GM13977 (cell line): Measurements from ENCODE around the gene PCDH1.
A peak's percentile ranks its signal among the peaks of the same experiment; 100 is the strongest.
"Not testable (repeated sequence)": the region's sequence is repeated elsewhere in the genome, so short reads cannot be mapped to it uniquely, and the experiment has no call there.

Source experiments
- DNase-seq: peaks from one replicate; pipeline ENCODE4 v3.0.0; 2012; ENCODE audit warnings: low spot score
- in situ Hi-C: fragments of 300-500 bp; cut with MboI; formaldehyde crosslinking; loops from one replicate; pipeline ENCODE4 v1.12.0; 2022; ENCODE audit warnings: low sequenced_read_pairs, low pct_unique_long_range_greater_than_20kb, mixed read lengths, inconsistent platforms; ENCODE audit not compliant: unreplicated experiment
- TF ChIP-seq, protein P1 (sequence below): IDR thresholded peaks from 2 replicates; pipeline ENCODE4 v1.5.1; 2012; ENCODE audit warnings: mild to moderate bottlenecking, control low read depth; ENCODE audit not compliant: insufficient read depth; ENCODE audit errors: extremely low read depth, missing control alignments

Gene PCDH1

DNA sequence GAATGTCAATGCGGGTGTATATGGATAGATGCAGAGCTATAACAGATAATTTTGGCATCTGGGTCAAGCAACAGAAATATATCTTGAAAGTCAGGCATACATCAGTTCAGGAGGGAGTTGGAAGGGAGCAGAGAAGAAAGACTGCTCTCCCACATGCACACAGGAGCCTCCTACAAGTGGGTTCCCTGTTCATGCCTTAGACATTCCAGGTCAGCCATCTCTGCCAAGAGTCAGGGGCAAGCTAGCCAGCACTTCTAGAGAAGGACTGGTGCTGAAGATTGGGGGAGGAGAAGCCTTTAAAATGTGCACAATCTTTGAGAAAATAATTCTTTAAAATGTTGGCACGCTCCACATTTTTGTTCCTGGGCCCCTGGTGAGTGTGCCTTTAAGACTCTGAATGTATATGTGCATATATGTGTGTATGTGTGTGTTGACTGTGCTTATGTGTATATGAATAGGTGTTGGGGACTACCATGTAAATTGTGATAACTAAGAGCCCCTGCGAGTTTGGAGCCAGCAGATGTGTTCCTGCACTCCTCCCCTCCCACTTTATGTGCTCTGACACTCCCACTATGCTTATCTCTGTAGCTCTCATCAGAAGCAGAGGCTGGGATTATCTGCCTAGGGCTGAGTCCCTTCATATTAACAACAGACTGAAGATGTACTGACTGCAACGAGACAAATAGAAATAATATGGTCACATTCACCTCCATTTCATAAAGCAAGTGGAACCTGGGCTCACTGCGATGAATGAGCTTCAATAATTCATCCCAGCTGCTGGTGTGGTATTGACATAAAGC lies 24.0 kb upstream of the PCDH1 start:
- TF ChIP-seq, protein P1, sequence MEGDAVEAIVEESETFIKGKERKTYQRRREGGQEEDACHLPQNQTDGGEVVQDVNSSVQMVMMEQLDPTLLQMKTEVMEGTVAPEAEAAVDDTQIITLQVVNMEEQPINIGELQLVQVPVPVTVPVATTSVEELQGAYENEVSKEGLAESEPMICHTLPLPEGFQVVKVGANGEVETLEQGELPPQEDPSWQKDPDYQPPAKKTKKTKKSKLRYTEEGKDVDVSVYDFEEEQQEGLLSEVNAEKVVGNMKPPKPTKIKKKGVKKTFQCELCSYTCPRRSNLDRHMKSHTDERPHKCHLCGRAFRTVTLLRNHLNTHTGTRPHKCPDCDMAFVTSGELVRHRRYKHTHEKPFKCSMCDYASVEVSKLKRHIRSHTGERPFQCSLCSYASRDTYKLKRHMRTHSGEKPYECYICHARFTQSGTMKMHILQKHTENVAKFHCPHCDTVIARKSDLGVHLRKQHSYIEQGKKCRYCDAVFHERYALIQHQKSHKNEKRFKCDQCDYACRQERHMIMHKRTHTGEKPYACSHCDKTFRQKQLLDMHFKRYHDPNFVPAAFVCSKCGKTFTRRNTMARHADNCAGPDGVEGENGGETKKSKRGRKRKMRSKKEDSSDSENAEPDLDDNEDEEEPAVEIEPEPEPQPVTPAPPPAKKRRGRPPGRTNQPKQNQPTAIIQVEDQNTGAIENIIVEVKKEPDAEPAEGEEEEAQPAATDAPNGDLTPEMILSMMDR: no peak
- in situ Hi-C loops: no loop called here
- DNase-seq: no peak

DNA sequence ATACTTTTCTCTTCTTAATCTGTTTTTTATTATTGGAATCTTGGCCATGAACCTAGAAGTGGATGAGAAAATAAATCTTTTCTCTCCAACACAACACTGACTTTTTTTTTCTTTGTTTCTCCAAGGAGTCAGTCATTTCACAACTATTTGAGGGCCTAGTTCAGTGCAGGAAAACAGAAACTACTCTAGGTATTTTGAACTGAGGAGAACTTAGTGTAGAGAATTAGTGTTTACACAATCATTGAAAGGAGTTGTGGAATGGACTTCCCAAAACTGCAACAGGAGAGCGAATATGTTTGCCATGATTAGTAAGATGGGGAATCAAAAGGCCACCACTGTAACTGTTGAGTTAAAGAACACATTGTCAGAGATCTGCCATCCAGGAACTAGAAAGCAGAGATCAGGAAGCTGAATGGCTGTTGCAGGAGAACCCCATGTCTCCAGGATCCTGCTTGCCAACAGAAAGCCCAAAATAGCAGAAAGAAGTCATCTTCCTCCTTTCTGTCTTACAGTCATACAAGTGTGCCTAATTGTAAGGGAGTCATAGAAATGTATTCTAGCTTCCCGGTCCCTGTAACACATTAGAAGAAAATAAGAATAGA lies 20.3 kb upstream of the PCDH1 start:
- no peak for DNase-seq
- TF ChIP-seq, protein P1: no peak
- in situ Hi-C loops: no loop called here

DNA sequence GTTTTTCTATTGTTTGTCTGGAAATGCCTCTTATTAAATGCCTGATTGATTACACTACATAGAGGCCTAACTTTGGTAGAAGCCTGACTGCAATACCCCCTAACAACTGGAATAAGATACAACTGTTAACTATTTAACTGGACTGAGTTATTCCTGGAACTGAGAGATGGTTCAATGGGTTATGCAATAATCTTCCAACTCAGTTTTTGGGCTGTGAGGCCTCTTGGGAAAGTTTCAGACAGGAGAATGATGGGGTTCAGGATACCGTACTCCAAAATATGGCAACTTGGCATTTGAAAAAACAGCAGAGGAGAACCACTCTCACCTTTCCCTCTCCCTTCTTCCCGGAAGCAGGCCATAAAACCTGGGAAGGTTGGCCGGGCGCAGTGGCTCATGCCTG lies 19.2 kb upstream of the PCDH1 start:
- DNase-seq: no peak
- in situ Hi-C loops: no loop called here
- TF ChIP-seq, protein P1: no peak

DNA sequence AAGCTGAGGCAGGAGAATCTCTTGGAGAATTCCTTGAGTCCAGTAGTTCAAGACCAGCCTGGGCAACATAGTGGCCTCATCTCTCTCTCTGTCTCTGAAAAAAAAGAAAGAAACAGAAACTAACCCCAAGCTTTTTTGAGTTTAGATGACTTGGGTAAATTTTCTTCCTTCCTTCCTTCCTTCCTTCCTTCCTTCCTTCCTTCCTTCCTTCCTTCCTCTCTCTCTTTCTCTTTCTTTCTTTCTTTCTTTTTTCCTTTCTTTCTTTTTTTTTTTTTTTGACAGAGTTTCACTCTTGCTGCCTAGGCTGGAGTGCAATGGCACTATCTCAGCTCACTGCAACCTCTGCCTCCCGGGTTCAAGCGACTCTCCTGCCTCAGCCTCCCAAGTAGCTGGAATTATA lies 12.2 kb upstream of the PCDH1 start:
- DNase-seq, in situ Hi-C loops: not testable (repeated sequence)

DNA sequence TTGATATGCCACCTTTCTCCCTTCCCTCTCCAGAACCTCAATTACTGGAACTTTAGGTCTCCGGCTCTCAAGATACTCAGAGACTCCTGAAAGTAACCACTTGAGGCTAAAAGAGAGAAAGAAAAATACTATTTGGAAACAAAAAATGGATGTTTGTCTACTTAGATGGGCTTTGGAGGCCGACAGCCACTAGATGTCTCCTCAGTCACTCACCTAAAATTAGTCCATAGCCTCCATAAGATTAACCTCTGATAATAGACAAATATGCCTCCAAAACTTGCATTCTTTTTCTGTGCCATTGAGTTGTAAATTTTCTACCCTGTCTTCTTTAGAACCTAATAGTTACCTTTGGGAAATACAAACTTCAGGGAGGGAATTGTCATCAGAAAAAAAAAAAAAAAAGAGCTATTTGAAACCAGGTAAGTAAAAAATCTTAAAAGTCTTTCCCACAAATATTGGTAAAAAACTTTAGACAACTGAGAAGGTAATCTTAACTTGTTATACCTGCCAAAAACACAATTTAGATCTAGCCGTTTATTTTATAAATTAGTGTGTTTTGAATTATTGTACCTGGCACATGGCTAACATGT lies 11.2 kb upstream of the PCDH1 start:
- DNase-seq: peak; percentile 37
- in situ Hi-C loops: loop anchor here (10.0 kb wide), 1 partner anchor 185 kb away; no protein-coding TSS in a partner anchor
- TF ChIP-seq, protein P1: peak; percentile 40

DNA sequence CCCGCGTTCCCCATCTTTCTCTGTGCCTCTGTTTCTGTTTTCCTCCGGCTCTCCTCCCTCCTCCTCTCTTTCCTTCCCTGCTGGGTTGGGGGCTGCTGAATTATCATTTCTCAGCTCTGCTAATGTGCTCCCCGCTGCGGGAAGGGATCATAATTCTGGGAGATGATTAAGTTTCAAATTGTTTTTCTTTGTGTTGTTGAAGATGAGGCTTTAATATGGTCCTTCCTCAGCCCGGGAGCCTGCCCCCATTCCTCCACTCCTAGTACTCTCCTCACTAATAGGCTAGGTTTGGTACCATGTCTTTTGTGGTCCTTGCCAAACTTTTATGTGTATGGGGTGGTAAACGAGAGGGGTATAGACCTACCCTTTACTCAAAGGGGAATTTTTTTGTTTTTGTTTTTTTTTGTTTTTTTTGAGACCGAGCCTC lies 5.7 kb upstream of the PCDH1 start:
- no peak for DNase-seq
- in situ Hi-C loops: loop anchor here (10.0 kb wide), 1 partner anchor 179 kb away; no protein-coding TSS in a partner anchor
- TF ChIP-seq, protein P1: no peak
